Measurements from ENCODE around the gene STXBP3.

STXBP3 gene

DNA sequence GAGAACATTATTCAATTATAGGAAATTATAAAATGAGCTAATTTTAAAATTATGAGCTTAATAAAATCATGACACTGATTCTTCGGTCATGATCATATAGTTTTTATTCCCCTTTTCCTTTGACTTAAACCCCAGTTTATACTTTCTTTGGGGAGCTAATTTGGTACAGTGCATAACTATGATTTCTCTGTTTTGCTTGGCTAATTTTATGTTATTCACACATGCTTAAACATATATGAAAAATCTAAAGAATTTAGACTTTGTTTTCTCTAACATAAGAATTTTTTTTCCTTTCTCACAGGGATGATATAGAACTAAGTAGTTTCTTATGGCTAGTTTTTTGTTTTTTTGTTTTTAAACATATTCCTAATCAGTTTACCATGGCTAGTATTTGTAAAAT lies 52.5 kb downstream of the STXBP3 start:
- DNase-seq (ENCODE audit: low read depth in 3 of 3, low spot score in 1 of 3): no peak

DNA sequence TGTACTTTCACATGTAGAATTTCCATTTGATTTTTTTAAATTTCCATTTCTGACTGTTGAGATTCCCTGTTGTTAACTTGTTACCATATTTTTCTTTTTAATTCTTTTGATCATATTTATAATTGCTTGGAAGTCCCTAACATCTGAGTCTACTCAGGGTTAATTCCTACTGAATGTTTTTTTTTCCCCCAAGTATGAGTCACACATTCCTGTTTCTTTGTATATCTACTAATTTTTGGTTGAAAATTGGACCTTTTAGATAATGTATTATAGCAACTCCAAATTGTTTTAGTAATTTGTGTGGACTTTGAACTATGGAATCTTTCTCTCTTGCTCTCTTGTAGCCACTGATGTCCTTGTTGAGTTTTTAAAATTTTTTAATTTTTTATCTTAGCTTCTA lies 54.6 kb downstream of the STXBP3 start:
- no peak for DNase-seq (ENCODE audit: low read depth in 3 of 3, low spot score in 1 of 3)

DNA sequence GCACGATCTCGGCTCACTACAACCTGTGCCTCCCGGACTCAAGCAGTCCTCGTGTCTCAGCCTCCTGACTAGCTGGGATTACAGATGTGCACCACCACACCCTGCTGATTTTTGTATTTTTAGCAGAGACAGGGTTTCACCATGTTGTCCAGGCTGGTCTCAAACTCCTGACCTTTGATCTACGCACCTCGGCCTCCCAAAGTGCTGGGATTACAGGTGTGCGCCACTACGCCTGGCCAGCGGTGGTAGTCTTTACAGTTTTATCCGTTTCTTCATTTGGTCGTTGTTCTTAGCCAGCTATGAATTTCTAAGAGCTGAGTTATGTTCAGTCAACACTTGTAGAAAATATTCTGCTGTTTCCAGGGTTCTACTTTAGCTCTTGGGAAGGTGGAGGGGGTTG lies 57.1 kb downstream of the STXBP3 start:
- no peak for DNase-seq (ENCODE audit: low read depth in 3 of 3, low spot score in 1 of 3)

DNA sequence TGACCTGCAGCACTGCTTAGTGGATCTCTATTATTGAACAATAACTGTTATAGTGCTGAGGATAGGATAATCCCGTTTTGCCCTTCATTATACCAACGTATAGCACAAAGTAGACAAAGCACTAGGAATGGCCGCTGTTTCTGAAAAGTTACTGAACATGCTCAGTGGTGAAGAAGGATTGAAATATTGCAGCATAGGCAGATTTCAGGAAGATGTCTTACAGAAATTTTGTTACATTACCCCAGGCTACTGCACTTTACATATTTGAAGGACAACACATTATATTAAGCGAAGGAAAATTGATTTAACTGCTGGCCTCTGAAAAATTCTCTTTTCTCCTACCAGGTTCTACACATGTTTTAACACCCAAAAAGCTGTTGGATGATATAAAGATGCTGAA lies 62.0 kb downstream of the STXBP3 start:
- no peak for DNase-seq (ENCODE audit: low read depth in 3 of 3, low spot score in 1 of 3)

DNA sequence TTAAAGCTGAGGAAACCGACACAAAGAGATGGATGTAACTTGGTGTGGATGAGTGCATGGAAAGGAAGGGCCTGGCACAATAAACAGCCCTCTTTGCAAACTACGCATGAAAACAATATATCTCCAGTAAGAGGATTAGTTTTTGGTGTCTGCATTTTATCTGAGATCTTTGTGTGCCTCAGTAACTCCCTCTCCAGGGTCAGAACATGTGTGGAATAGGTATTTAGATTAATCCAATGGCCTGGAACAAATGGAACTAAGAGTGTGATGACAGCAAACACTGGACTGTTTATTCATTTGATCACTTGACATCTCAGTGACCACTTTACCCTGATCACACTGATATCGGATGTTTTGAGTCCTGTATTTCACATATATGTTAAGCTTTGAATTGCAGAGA lies 65.1 kb downstream of the STXBP3 start:
- no peak for DNase-seq (ENCODE audit: low read depth in 3 of 3, low spot score in 1 of 3)

DNA sequence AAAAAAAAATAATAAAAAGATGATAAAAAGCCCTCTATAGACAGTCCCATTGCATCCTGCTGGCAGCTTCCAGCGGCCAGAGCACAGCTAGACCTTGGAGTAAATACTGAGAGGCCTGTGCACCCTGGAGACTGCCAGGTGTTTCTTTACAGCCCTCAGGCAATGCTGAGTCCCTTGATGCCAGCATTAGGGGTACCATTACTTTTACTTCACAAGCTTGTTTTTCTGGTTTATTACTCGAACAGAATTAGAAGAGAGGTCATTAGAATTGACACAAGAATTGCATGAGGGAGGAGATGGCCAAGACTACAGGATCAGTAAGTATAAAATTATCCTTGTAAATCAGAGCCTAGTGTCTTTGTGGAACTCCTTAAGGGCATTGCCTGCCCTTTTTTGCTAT lies 66.9 kb downstream of the STXBP3 start:
- DNase-seq (ENCODE audit: low read depth in 3 of 3, low spot score in 1 of 3): no peak

DNA sequence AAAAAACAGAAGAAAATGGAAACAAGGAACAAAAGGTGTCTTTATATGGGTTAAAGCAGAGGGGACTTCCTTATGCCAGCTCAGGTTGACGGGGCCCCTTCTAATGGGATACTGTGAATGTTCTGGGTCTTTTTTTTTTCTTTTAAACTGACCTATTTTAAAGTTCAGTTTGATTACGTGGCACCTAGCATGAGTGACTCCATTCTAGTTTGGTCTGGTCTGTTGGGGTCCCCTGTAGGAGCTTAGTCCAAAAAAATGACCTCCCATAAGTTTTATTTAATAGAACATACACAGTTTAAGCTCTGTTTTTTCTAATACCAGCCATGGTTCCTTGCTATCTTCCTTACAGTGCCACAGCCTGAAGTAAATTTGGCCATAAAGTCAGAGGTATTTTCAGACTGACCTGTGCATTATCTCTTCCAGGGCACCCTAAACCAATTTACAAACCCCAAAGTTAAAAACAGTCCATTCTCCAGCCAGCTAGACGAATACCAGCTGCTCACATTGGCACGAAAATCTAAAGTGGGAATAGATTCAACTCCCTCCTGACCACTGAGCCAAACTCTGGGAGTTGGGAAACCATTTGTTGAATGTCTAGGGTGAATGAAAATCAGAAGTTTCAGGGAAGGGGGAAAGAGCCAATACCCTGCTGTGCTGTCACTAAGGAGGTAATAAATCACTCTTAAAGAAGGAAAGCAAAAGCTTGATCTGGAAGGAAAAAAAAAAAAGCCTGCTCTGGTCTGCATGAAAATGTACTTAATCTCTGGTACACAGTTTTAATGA lies 68.1 kb downstream of the STXBP3 start:
- no peak for DNase-seq (ENCODE audit: low read depth in 3 of 3, low spot score in 1 of 3)

DNA sequence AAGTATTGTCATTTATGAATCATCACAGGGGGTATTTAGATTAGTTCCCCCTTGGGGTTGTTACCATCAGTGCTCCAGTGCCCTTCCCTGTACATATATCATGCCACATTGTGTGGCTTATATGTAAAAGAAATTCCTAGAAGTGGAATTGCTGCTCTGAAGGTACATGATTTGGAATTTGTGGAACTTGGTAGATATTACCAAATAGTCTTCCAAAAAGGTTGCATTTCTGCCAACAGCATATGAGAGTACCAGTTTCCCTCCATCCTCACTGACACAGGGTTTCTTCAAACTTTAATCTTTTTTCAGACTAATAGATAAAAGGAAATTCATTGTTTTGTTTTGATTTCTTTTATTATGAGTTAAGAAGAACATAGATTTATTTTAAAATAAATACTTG lies 69.1 kb downstream of the STXBP3 start:
- no peak for DNase-seq (ENCODE audit: low read depth in 3 of 3, low spot score in 1 of 3)

DNA sequence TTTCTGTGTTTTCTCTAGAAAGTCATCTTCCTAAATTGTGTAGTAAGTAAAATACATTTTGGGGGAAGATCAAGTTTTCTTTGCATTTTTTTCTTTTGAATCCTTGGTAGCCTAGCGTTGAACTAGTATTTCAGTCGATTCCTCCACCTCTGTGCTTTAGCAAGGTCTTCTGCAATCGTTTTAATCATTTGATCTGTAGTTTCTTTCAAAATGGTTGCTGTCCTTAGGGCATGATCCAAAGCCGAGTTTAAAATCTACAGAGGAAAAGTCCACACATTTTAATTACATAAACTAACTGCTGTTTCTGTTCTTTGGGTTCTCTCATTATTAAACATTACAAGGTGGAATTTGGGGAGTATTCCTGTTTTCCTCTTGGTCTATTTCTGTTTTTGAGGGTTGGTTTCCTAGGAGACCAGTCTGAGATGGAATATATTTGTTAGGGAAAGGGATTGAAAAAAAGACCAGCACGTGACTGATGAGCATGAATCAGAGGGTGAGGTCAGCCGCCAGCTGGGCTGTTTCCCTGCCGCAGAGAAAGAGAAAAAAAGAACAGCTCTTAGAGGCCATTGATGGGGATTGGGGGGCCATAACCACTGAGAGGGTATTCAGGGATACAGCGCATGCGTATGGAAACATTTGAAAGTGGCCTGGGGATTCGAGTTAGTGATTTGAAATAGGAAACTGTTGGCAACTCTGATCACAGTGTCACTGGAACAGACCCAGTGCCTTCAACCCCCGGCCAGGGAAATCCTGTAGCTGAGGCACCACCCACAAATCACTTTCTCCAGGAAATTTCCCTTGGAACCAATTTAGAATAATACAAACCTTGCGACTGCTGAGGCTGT lies 69.8 kb downstream of the STXBP3 start:
- DNase-seq (ENCODE audit: low read depth in 3 of 3, low spot score in 1 of 3): no peak

DNA sequence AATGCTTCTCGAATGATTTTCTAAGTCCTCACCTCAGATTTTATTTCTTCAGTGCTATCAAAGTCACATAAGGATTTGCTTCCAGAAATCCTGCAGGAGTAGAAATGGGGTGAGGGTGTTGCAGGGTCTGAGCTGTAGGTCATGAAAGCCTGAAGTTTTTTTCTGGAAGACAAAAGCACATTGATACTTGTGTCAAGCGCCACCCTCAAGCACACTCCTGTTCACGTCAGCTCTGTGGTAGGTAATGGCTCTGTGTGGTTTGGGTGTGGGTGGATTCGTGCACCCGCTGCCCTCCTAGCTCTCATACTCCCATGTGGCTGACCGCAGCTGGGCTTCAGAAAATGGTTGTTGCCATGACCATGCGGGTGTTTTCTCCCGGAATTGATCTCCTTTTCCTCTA lies 70.5 kb downstream of the STXBP3 start:
- DNase-seq (ENCODE audit: low read depth in 3 of 3, low spot score in 1 of 3): no peak

DNA sequence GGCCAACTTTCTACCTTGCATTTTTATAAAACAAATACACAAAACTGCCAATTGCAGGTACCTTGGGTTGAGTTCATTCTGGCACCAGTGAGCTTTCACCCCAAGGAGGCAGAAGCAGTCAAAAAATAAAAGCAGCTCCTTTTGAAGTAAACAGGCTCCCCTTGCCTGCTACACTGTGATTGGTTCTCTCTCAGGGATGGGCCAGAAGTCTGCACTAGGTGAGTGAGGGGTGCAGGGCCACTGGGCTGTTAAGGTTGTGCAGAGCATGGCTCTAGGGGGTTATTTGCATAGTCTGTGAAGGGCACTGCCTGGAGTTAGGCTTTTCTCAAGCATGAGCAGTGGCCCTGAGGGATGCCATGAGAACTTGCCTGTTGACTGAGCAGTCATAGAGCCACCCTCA lies 71.3 kb downstream of the STXBP3 start:
- DNase-seq (ENCODE audit: low read depth in 3 of 3, low spot score in 1 of 3): no peak

DNA sequence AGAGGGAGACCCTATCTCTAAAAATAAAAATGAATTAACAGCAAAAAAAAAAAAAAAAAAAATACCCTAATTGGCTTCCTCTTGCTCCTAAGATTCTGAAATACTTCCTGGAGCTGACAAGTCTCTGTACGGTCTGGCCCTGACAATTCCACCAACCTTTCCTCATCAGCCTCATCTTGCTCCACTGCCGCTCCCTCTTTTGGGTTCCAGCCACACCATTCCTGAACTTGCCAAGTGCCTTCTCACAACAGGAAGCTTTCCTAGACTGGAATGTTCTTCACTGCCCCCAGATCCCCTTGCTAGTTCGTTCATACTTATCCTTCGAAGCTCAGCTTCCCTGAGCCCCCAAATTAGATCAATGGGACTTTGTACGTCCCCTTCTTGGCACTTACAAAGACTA lies 73.4 kb downstream of the STXBP3 start:
- DNase-seq (ENCODE audit: low read depth in 3 of 3, low spot score in 1 of 3): no peak

DNA sequence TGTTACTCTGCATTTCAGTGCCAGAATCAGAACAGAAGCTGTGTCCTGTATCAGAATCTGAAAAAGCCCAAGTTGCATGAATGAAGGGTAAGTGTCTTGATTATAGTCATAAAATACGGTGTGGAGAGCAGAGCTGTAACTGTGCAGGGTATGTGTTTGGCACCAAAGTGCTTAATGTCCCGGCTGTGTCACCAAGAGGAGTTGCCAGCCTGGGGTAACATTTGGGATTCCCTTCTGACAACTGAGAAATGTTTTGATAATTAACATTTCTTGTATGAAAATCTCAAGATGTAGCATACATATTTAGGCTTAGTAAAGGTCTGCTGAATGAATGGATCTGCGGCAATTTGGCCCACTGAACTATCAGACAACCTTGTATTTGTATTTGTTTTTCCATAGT lies 77.2 kb downstream of the STXBP3 start:
- no peak for DNase-seq (ENCODE audit: low read depth in 3 of 3, low spot score in 1 of 3)

DNA sequence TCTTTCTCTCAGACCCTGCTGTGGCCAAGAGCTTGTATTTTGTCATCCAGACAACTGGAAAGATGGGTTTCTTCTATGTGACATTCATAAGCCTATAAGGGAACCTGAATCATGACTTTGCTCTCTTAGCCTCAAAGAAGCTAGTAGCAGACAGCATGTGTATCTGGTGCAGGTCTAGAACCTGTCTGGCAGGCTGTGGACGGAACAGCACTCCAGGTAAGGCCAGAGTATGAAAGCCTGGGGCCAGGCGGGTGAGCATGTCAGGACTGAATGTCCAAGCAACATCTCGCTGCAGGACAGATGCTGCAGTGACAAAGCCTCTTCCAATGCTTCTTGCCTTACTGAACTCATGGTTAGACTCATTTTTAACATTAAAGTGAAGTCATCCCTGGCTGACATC lies 77.6 kb downstream of the STXBP3 start:
- no peak for DNase-seq (ENCODE audit: low read depth in 3 of 3, low spot score in 1 of 3)

DNA sequence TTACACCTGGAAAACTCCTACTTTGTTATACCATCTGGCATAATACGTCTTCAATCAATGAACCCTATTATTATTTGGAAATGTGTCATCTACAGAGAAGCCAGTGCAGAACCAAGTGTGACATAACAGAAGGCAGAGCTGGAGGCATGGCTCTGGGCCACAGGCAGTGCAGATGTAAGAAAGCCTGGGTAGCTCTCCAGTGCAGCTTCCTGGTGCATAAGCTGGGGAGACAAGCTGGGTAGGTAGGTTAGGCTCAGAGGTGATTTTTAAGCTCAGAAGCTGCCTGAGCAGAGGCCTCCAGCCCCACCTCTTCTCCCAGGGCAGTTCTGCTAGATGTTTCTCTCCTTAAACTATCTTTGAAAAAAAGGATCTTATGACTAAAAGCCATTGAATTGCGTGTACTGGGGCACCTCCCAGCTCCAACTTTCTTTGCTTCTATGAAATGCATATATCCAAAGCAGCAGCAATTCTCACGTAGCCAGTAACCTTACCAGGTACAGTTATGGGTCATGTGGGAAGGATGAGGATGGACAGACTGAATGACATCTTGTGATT lies 79.7 kb downstream of the STXBP3 start:
- no peak for DNase-seq (ENCODE audit: low read depth in 3 of 3, low spot score in 1 of 3)

DNA sequence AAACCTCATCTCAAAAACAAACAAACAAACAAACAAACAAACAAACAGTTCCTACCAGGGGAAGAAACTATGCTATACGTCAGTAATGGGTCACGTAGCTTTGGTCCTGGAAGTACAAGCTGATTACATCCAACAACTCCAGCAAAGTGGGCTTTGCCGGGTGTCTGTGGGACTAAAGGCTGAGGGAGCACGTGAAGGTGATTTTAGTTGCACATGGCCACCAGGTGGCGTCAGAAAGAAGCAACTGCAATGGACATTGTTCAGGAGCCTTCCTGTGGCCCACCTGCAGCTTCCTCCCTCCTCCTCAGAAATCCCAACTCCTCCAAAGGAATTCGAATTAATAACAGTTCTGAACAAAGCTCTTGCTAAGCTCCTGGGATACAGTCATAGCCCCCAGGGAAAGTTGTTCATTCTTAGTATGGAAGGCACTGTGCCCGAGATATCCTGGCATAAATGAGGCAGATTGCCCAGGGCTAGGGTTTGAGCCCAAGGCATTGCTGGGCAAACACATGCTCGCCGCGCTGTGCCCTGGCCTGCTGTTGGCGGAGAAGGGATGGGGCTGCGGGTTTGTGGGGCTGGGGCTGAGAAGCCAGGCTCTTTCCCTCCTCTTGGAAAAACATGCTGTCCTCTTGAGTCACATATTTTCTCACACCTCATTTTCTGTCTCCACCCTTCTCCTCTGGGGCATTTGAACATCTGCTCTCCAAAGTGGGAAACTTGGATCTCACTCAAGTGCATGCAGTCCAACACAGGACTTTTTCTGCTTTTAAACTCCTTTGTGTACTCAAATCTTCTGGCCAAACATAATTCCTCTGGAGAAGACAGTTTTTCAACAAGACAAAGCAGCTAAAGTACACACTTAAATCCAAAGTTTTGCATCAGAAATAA lies 81.8 kb downstream of the STXBP3 start:
- peak; percentile 36 to 46 (median 37) for DNase-seq (ENCODE audit: low read depth in 3 of 3, low spot score in 1 of 3)

DNA sequence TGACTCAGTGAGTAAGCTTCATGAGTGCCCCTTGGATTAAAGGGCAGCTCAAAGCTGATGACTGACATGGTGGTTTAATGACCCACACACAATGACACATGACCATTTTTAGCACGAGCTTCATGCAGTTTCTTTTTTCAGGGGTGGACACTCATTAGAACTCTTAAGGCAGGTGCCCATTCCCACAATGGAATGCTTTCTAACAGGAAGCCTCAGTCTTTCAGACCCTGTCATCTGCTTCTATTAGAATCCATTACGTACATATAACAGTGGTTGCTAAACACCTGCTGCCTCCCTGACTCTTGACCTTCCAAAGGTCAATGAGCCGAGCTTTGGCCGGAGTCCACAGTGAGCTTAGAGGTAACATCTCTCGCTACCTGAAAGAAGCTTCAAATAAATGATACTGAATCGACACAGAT lies 83.0 kb downstream of the STXBP3 start:
- DNase-seq (ENCODE audit: low read depth in 3 of 3, low spot score in 1 of 3): no peak

DNA sequence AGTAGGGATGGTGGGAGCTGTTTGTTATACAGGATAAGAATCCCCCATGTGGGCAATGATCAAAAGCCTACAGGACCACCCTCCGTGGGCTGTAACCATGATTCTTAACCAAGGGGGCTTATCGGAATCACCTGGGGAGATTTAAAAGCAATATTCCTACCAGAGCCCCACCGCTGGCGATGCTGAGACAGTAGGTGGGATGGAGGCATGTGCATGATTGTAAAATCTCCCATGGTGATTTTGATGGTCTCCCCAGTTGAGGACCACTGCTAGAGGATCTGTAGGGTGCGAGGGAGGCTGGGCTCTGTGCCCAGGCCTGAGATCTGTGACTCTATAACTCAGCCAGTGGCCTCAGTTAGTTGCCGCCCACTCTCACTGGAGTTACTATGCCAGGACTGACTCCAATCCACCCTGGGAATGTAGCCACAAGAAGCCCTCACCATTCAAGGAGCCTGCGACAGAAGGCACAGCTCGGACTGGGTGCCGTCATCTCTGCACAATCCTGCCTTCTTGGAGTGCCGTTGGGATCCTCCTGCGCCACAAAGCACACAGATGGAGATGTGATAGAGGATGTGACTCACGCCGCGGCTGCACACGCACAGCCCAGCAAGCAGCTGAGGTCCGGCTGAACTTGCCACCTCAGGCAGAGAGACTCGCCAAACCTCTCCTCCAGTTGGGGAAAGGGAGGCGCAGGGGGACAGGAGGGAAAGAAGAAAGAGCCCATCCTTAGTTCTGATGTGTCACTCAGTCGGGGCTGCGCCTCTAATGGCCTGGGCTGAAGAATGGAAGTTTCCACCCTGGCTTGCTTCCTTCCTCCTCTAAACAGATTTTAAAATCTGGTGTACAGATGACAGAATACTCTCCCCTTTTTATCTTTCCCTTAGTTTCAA lies 83.9 kb downstream of the STXBP3 start:
- DNase-seq (ENCODE audit: low read depth in 3 of 3, low spot score in 1 of 3): no peak

DNA sequence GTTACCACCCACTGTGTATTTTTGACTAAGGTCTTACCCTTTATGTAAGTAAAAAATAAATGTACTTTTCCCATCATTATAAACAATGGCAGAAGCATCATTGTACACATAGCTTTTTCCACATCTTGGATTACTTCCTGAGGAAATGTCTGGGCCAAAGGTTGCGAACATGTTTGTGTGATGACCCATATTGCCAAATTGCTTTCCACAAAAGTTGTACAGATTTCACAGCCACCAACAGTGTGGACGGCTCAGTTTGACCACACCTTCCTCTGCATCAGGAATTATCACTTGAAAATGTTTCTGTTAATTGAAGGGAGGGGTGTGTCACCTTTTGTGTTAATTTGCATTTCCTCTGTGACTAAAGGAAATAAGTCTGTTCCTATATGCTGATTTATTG lies 84.8 kb downstream of the STXBP3 start:
- DNase-seq (ENCODE audit: low read depth in 3 of 3, low spot score in 1 of 3): no peak

DNA sequence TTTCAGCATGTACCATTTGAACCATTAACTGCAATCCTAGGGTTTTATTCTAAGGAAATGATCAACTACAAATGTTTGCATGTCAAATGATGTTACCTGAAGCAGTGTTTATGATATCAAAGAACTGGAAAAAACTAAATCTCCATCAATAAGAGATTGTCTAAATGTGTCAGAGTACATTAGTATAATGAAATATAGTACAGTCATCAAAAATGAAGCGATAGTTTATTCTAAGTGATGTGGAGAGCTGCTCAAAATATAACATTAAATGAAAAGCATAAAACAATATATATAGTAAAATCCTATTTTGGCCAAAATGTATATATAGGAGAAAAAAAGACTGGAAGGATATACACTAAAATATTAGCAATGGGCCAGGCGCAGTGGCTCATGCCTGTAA lies 86.5 kb downstream of the STXBP3 start:
- DNase-seq (ENCODE audit: low read depth in 3 of 3, low spot score in 1 of 3): no peak

Measured in stimulated activated CD4-positive, alpha-beta T cell treated with anti-CD3 and anti-CD28 coated beads, TNF-alpha, amount 100 ng/mL, for 1 hour (primary cell).